ENCODE results near the gene CNIH3. TPM values are rescaled to one million over a fixed set of nuclear protein-coding genes. Genes with fewer than 3 reads are reported as not detected.
A peak's percentile ranks its signal among the peaks of the same experiment; 100 is the strongest.

Gene CNIH3
- total RNA-seq, 1 experiment from 2014 or later, result 4.2 TPM

DNA sequence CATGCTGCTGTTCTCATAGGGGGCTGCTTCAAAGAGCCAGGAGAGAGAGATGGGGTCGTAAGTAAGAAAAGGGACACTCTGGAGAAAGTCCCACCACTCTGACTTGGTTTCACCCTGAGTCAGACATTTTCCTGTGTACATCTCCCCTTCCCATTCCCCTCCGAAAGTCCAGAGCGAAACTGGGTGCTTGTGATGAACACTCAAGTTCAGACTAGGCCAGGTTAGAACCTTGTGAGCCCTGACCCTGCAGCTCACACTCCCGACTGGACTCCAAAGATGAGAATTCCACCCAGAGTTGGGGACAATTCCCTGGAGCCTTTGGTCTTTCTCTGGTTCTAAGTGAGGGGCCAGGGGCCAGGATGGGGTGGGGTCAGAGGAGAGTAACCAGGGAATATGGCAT lies 139.5 kb downstream of the CNIH3 start:
- Histone ChIP-seq H2BK20ac (ENCODE audit: low read depth, low read length, poor library complexity, severe bottlenecking) (no peak overlapping the region), H2BK15ac (ENCODE audit: low read depth, low read length) (no peak overlapping the region), H4K5ac (ENCODE audit: insufficient read length, low read depth, low read length) (no peak overlapping the region), H3K4me1 (ENCODE audit: insufficient read depth, low read length) (no peaks in the 10 kb centered on the region; the same call in 1 of the 2 replicates), H2BK120ac (ENCODE audit: low read depth, low read length, poor library complexity, severe bottlenecking) (no peak overlapping the region), H3K23me2 (ENCODE audit: insufficient read length, low read depth, low read length, poor library complexity, severe bottlenecking) (no peaks in the 10 kb centered on the region), H3K18ac (ENCODE audit: insufficient read length, low read depth, low read length) (no peak overlapping the region), H3K27ac (ENCODE audit: insufficient read length, low read depth, low read length) (no peak overlapping the region), H3K9me3 (ENCODE audit: control insufficient read depth, low read depth, low read length) (no peaks in the 10 kb centered on the region), H4K20me1 (ENCODE audit: control insufficient read depth, insufficient read depth, insufficient read length) (no peaks in the 10 kb centered on the region), H2BK12ac (ENCODE audit: insufficient read length, low read depth, low read length) (no peak overlapping the region), H3K79me1 (ENCODE audit: insufficient read depth, low read depth, low read length, poor library complexity, severe bottlenecking) (no peaks in the 10 kb centered on the region), H3K23ac (ENCODE audit: insufficient read length, low read depth, low read length) (no peak overlapping the region), H2AFZ (ENCODE audit: low read length) (no peak overlapping the region), H2AK5ac (ENCODE audit: insufficient read length, low read length) (no peak overlapping the region), H3K4ac (ENCODE audit: low read depth, low read length) (no peak overlapping the region), H3K9ac (ENCODE audit: extremely low read depth, insufficient read length, low read length) (no peak overlapping the region), H3T11ph (ENCODE audit: low read length) (no peak overlapping the region), H3K79me2 (ENCODE audit: insufficient read depth, low read length) (no peaks in the 10 kb centered on the region), H3K4me2 (ENCODE audit: insufficient read depth, insufficient read length, low read length) (no peak overlapping the region), H3K56ac (ENCODE audit: insufficient read length, low read depth, low read length) (no peak overlapping the region), H3K14ac (ENCODE audit: insufficient read depth, low read length) (no peak overlapping the region), H4K91ac (ENCODE audit: insufficient read length, low read depth, low read length) (no peak overlapping the region), H2BK5ac (ENCODE audit: insufficient read length, low read length) (no peak overlapping the region), H4K8ac (replicated peaks; ENCODE audit: insufficient read length, low read depth, low read length) (no peak overlapping the region), H3K27me3 (ENCODE audit: insufficient read depth, low read length) (no peaks in the 10 kb centered on the region)
- peak overlapping the region in 1 of 3 experiments; percentile 28; a peak in 1 of 7 replicates for H3K27ac Mint-ChIP-seq
- TF ChIP-seq, protein P1, sequence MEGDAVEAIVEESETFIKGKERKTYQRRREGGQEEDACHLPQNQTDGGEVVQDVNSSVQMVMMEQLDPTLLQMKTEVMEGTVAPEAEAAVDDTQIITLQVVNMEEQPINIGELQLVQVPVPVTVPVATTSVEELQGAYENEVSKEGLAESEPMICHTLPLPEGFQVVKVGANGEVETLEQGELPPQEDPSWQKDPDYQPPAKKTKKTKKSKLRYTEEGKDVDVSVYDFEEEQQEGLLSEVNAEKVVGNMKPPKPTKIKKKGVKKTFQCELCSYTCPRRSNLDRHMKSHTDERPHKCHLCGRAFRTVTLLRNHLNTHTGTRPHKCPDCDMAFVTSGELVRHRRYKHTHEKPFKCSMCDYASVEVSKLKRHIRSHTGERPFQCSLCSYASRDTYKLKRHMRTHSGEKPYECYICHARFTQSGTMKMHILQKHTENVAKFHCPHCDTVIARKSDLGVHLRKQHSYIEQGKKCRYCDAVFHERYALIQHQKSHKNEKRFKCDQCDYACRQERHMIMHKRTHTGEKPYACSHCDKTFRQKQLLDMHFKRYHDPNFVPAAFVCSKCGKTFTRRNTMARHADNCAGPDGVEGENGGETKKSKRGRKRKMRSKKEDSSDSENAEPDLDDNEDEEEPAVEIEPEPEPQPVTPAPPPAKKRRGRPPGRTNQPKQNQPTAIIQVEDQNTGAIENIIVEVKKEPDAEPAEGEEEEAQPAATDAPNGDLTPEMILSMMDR (conservative IDR thresholded peaks at IDR 0.05), result no peak
- H3K27me3 Mint-ChIP-seq (ENCODE audit: low read depth), result peaks cover 5% of the 10 kb centered on the region
- H3K4me3 Mint-ChIP-seq, result no peak overlapping the region
- peaks cover 10 to 12% of the 10 kb centered on the region in 2 experiments for H3K9me3 Mint-ChIP-seq
- no CpG with 5 or more reads among the region's 4 CpGs for WGBS (ENCODE audit: extremely low coverage, insufficient read length, low lambda C conversion rate)
- peaks cover 4 to 11% (median 4%) of the 10 kb centered on the region in 3 experiments; a peak in 5 of 7 replicates for H3K36me3 Mint-ChIP-seq (ENCODE audit: insufficient read depth in 1 of 3, low read depth in 3 of 3)
- no peak for DNase-seq
- peaks cover 10 to 12% of the 10 kb centered on the region in 2 experiments for H3K4me1 Mint-ChIP-seq
